KMS-11 (cell line): Measurements from ENCODE around the gene UNC5B.
"Not testable (repeated sequence)": the region's sequence is repeated elsewhere in the genome, so short reads cannot be mapped to it uniquely, and the experiment has no call there.

Experiments
- H2AFZ ChIP-seq: fragments of 200-600 bp; sonication (generic); 2 replicates; pipeline ENCODE4 v1.6.1; 2016; ENCODE audit warnings: antibody characterized with exemption, mixed run types, low read depth
- H3K27ac ChIP-seq: fragments of 200-600 bp; sonication (generic); 2 replicates; pipeline ENCODE4 v1.6.1; 2016; ENCODE audit warnings: mild to moderate bottlenecking, mixed run types
- H3K27me3 ChIP-seq: fragments of 200-600 bp; sonication (generic); 2 replicates; pipeline ENCODE4 v1.6.1; 2017; ENCODE audit warnings: mild to moderate bottlenecking, low read depth, mixed run types, moderate library complexity; ENCODE audit not compliant: insufficient read depth
- H3K36me3 ChIP-seq: fragments of 200-600 bp; sonication (generic); 2 replicates; pipeline ENCODE4 v1.6.1; 2017; ENCODE audit warnings: mild to moderate bottlenecking, mixed run types; ENCODE audit not compliant: insufficient read depth
- H3K4me1 ChIP-seq: fragments of 200-600 bp; sonication (generic); 2 replicates; pipeline ENCODE4 v1.6.1; 2016; ENCODE audit warnings: mild to moderate bottlenecking, low read depth, mixed run types; ENCODE audit not compliant: poor library complexity, severe bottlenecking
- H3K4me2 ChIP-seq: fragments of 200-600 bp; sonication (generic); 2 replicates; pipeline ENCODE4 v1.7.0; 2016; ENCODE audit warnings: mild to moderate bottlenecking, mixed run types
- H3K4me3 ChIP-seq: fragments of 200-600 bp; sonication (generic); IDR thresholded peaks from 2 replicates; pipeline ENCODE4 v1.6.1; 2017; ENCODE audit warnings: low read depth, low read length, mixed read lengths; ENCODE audit not compliant: insufficient read depth
- H3K79me2 ChIP-seq: fragments of 200-600 bp; sonication (generic); 2 replicates; pipeline ENCODE4 v1.6.1; 2016; ENCODE audit warnings: low read depth, mixed run types; ENCODE audit not compliant: insufficient read depth
- H3K9ac ChIP-seq: fragments of 200-600 bp; sonication (generic); 2 replicates; pipeline ENCODE4 v1.6.1; 2016; ENCODE audit warnings: mild to moderate bottlenecking, mixed run types
- H4K20me1 ChIP-seq: fragments of 200-600 bp; sonication (generic); 2 replicates; pipeline ENCODE4 v1.6.1; 2016; ENCODE audit warnings: mild to moderate bottlenecking, mixed run types; ENCODE audit not compliant: insufficient read depth
- TF ChIP-seq, protein P1 (sequence below): fragments of 200-600 bp; sonication (generic); conservative IDR thresholded peaks from 2 replicates; pipeline ENCODE4 v1.6.1; 2017; ENCODE audit warnings: low read depth, mild to moderate bottlenecking, antibody characterized with exemption, low read length, moderate library complexity, mixed read lengths

UNC5B gene

DNA sequence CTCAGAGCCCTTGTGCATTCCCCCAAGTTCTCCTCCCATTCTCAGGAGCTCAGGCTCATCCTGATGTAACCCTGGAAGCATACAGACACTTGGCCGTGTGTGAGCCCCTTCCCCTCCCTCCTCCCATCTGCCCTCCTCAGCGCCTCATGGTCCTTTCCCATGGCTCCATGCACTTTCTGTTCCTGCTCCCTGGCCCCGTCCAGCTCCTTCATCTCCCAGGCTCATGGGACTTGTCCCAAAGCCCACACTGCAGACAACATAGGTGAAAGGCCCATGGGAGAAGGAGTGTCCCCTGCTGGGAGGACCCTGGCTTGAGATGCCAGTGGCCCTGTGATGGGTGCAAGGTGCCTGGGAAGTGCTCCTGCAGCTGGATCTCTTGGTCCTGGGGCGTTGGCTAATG, 82.5 kb downstream of the UNC5B start:
- Histone ChIP-seq H3K4me3 (no peak overlapping the region), H3K4me2 (no peak overlapping the region), H3K27ac (no peak overlapping the region), H2AFZ (no peak overlapping the region), H3K9ac (no peak overlapping the region), H3K36me3 (no peaks in the 10 kb centered on the region), H3K27me3 (peaks cover 53% of the 10 kb centered on the region; the same call in 1 of the 2 replicates), H3K79me2 (no peaks in the 10 kb centered on the region), H4K20me1 (no peaks in the 10 kb centered on the region), H3K4me1 (no peaks in the 10 kb centered on the region)
- TF ChIP-seq, protein P1, sequence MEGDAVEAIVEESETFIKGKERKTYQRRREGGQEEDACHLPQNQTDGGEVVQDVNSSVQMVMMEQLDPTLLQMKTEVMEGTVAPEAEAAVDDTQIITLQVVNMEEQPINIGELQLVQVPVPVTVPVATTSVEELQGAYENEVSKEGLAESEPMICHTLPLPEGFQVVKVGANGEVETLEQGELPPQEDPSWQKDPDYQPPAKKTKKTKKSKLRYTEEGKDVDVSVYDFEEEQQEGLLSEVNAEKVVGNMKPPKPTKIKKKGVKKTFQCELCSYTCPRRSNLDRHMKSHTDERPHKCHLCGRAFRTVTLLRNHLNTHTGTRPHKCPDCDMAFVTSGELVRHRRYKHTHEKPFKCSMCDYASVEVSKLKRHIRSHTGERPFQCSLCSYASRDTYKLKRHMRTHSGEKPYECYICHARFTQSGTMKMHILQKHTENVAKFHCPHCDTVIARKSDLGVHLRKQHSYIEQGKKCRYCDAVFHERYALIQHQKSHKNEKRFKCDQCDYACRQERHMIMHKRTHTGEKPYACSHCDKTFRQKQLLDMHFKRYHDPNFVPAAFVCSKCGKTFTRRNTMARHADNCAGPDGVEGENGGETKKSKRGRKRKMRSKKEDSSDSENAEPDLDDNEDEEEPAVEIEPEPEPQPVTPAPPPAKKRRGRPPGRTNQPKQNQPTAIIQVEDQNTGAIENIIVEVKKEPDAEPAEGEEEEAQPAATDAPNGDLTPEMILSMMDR: no peak

DNA sequence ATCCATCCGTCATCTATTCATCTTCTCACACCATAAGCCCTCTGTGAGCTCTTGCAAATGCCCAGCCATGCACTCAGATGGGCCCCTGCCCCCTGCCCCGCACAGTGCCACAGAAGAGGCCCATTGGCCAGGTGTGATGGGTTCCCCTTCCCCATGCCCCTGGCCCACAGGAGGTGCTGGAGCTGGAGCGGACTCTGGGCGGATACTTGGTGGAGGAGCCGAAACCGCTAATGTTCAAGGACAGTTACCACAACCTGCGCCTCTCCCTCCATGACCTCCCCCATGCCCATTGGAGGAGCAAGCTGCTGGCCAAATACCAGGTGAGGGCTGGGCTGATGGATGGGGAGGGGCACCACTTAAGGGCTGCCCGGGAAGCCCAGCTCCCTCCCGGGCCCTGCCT, 83.3 kb downstream of the UNC5B start:
- Histone ChIP-seq H3K9ac (no peak overlapping the region), H3K4me3 (no peak overlapping the region), H3K79me2 (no peaks in the 10 kb centered on the region), H3K4me1 (no peaks in the 10 kb centered on the region), H3K4me2 (no peak overlapping the region), H4K20me1 (no peaks in the 10 kb centered on the region), H2AFZ (no peak overlapping the region), H3K36me3 (no peaks in the 10 kb centered on the region), H3K27ac (no peak overlapping the region), H3K27me3 (peaks cover 54% of the 10 kb centered on the region; the same call in 1 of the 2 replicates)
- TF ChIP-seq, protein P1: no peak

DNA sequence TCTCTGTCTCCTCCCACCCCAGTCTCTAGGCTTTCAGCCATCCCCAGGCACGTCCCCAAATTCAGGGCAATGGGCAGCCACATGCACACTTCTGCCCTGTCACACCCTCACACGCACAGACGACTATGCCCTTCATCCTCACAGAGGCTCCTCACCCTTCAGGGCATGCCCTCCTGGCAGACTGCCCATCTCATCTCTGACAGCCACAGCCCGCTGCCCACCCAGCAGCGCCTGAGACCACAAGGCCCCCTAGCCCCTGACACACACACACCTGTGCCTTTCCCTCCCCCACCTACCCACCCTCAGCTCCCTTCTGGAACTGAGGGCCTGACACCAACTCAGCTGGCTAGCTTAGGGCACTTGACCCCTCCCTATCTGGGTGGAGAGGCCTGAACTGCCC, 83.7 kb downstream of the UNC5B start:
- H3K4me3 ChIP-seq: no peak overlapping the region
- H3K9ac ChIP-seq: no peak overlapping the region
- H3K27ac ChIP-seq: no peak overlapping the region
- H3K27me3 ChIP-seq: peaks cover 55% of the 10 kb centered on the region; the same call in 1 of the 2 replicates
- H2AFZ ChIP-seq: no peak overlapping the region
- H3K79me2 ChIP-seq: no peaks in the 10 kb centered on the region
- H3K4me2 ChIP-seq: no peak overlapping the region
- no peaks in the 10 kb centered on the region for H3K4me1 ChIP-seq
- no peaks in the 10 kb centered on the region for H4K20me1 ChIP-seq
- no peaks in the 10 kb centered on the region for H3K36me3 ChIP-seq
- TF ChIP-seq, protein P1: no peak

DNA sequence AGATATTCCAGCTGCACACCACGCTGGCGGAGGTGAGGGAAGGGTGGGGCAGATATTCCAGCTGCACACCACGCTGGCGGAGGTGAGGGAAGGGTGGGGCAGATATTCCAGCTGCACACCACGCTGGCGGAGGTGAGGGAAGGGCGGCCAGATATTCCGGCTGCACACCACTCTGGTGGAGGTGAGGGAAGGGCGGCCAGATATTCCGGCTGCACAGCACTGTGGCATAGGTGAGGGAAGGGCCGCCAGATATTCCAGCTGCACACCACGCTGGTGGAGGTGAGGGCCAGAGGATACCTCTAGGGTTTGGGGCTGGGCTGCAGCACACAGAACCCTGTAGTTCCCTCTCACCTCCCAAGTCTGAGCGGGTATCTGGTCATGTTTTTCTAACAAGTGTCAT, 84.4 kb downstream of the UNC5B start:
- H3K4me1 ChIP-seq, H4K20me1 ChIP-seq, H3K79me2 ChIP-seq, H3K27ac ChIP-seq, H2AFZ ChIP-seq, H3K4me3 ChIP-seq, H3K9ac ChIP-seq, H3K36me3 ChIP-seq, H3K4me2 ChIP-seq: not testable (repeated sequence)
- H3K27me3 ChIP-seq: peaks cover 54% of the 10 kb centered on the region; the same call in 1 of the 2 replicates

DNA sequence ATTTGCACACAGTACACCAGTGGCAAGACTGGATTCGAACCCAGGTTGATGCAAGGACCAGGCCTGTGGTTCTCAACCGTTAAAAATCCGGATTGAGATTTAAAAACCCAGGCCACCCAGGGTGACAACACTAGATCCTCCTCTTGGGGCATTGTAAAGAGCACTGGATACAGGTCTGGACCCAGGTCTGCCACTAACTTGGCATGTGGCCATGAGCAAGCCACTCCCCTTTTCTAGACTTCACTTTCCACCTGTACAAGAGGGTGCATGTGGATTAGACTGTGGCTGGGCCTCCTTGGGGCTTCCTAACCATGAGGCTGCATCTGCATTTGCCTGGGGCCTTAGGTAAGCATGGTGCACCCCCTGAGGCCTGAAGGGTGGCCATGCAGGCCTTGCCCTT, 85.0 kb downstream of the UNC5B start:
- no peaks in the 10 kb centered on the region for H3K36me3 ChIP-seq
- TF ChIP-seq, protein P1: no peak

More for the DNA sequence above, 85.0 kb downstream of the UNC5B start:
- Histone ChIP-seq H3K27ac (no peak overlapping the region), H3K4me1 (no peaks in the 10 kb centered on the region), H3K4me2 (no peak overlapping the region), H2AFZ (no peak overlapping the region), H3K4me3 (no peak overlapping the region), H4K20me1 (no peaks in the 10 kb centered on the region), H3K27me3 (peaks cover 55% of the 10 kb centered on the region; the same call in 1 of the 2 replicates), H3K9ac (no peak overlapping the region), H3K79me2 (no peaks in the 10 kb centered on the region)
